Measurements from ENCODE around the gene RSRC2.
"Not testable (repeated sequence)": the region's sequence is repeated elsewhere in the genome, so short reads cannot be mapped to it uniquely, and the experiment has no call there.

The RSRC2 gene

DNA sequence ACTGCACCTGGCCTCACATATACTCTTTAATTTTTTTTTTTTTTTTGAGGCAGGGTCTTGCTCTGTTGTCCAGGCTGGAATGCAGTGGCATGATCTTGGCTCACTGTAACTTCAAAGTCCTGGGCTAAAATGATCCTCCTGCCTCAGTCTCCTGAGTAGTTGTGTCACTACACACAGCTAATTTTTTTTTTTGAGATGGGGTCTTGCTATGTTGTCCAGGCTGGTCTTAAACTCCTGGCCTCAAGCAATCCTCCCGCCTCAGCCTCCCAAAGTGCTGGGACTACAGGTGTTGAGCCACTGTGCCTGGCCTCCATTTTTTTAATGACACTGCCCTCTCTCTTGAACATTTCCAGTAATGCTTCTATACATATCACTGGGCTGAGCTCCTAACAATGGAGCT is 42.4 kb downstream of the RSRC2 start:
- not testable (repeated sequence) for DNase-seq (ENCODE audit: low spot score)

DNA sequence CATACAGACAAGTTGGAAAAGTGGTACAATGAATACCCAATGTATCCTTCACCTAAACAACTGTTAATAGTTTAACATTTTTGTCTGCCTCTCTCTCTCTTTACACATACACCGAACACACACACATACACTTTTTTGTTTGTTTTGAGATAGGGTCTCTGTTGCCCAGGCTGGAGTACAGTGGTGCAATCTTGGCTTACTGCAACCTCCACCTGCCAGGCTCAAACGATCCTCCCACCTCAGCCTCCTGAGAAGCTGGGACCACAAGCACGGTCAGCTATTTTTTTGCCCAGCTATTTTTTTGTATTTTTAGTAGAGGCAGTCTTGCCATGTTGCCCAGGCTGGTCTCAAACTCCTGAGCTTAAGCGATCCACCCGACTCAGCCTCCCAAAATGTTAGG is 42.8 kb downstream of the RSRC2 start:
- no peak for DNase-seq (ENCODE audit: low spot score)

DNA sequence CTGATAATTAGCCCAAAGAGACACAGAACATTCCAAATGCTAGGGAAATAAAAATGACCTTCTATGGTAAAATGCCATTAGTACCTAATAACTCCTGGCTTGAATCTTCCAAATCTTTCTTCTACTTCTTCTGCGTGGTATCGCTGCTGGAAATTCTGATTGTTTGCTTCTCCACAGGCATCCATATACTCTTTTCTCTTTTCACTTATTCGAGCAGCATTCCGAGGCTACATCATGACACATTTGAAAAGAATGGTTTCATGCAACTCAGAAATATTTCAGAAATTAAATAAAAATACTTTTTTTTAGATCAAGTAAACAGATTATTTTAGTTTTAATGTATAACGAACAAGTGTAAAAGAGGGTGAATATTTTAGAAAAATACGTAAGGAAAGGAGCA is 44.9 kb downstream of the RSRC2 start:
- no peak for DNase-seq (ENCODE audit: low spot score)

DNA sequence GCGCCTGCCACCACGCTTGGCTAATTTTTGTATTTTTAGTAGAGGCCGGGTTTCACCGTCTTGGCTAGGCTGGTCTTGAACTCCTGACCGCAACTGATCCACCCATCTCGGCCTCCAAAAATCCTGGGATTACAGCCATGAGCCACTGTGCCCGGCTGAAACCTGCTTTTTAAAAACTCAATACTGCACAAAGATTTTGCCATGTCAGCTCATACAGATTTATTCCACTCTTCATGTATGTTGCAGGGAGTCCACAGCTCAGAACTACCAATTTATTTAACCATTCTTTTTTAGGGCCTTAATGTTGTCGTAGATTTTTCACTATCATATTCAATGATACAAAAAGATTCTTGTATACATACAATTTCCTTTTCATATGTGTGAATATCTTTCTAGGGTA is 46.0 kb downstream of the RSRC2 start:
- DNase-seq (ENCODE audit: low spot score), result no peak

DNA sequence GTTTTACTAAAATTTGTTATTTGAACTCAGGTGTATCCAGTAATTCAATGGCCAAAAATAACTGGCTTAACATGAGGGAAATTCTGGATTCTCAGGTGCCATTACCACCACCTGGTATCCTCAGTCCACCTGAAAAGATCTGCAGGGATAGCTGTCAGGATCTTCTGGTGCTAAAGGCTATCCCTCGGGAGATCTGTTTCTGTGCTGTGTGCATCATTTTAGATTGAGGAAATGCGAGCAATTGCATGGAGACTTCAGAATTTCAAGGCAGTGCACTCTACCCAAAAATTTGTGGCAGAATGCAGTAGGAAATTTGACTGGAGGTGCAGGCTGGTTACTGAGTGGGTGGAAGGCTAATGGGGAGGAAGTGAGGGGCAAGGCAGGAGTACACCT is 52.4 kb downstream of the RSRC2 start:
- DNase-seq (ENCODE audit: low spot score), result no peak

DNA sequence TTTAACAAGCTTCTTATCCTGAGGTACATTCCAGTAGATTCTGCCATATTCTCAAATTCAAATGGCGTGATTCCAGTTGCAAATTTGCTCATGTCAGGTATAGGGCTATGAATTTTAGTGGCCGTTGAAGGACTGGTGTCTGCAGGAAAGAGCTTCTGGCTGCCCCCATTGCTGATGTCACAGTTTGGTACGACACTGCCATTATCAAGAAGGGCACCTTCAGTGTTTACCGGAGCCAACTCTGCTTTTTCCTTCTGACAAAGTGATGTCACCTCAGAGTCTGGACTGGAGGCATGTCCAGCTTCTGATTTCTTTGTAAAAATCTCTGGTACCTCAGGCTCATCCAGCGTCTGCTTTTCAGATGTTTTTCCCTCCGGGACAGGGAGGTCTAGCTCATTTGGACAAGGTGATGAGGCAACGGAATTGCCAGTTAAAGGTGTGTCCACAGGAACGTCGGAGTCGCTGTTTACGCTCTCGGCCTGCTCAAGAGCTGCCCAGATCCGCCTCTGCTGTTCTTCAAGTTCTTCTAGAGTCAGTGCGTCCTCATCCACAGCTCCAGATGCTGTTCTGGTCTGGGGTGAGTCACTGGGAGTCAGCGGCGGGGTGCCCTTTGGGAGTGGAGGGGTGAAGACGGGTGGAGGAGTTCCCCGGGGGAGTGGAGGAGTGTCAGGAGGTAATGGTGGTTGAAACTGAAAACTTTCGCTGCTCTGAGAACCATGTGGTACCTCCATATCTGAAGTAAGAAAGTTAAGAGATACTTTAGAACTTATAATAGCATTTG is 53.0 kb downstream of the RSRC2 start:
- DNase-seq (ENCODE audit: low spot score), result no peak

DNA sequence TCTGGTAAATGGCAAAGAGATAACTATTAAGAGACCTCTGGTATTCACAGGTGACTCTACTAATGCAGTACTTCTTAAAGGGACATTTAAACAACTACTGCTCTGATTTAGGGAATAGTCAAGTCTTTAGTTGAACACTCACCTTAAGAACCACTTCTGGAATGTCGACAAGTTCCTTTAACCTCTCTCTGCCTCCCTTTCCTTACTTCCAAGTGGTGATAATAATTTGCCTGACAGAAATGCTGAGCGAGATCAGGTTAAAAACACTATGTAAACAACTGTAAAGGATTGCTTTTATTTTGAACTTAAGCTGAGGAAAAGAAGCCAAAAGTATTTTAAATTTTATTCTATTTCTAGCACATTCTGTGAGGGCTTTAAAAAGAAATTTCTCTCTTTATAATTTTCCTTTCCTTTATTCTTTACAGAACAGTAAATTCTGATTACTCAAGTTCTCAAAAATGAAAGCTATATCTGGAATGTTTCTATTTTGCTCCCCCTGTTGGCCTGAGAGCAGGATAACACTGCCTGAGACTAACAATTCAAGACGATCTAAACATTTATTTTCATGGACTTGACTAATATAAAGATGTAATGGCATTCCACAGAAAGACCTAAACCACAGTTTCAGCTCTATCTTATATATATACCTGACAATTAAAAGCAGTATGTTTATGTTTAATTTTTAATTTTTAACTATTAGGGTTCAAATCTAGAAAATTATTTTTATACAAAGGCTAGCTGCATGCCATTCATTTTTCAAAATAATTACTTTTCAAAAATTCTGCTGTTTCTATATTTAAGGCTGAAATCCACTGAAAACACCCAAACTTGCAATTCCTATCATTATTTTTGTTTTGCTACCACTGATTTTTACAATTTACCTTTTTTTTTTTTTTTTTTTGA is 55.2 kb downstream of the RSRC2 start:
- peak; percentile 75 for DNase-seq (ENCODE audit: low spot score)

DNA sequence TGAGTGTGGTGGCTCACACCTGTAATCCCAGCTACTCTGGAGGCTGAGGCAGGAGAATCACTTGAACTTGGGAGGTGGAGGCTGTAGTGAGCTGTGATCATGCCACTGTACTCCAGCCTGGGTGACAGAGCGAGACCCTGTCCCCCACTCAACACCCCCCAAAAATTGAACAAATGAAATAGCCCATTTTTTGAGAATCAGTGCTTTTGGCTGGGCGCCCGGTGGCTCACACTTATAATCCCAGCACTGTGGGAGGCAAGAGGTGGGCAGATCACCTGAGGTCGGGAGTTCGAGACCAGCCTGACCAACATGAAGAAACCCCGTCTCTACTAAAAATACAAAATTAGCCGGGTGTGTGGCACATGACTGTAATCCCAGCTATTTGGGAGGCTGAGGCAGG is 56.2 kb downstream of the RSRC2 start:
- not testable (repeated sequence) for DNase-seq (ENCODE audit: low spot score)

DNA sequence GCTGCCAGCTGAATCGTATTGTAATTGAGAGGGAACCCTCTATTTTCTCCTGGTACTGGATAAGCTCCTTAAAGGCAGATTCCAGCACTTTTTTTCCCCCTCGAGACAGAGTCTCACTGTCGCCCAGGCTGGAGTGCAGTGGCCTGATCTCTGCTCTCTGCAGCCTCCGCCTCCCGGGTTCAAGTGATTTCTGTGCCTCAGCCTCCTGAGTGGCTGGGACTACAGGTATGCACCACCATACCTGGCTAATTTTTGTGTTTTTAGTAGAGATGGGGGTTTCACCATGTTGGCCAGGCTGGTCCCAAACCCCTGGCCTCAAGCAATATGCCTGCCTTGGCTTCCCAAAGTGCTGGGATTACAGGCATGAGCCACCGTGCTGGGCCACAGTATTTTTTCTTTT is 56.9 kb downstream of the RSRC2 start:
- DNase-seq (ENCODE audit: low spot score), result not testable (repeated sequence)

DNA sequence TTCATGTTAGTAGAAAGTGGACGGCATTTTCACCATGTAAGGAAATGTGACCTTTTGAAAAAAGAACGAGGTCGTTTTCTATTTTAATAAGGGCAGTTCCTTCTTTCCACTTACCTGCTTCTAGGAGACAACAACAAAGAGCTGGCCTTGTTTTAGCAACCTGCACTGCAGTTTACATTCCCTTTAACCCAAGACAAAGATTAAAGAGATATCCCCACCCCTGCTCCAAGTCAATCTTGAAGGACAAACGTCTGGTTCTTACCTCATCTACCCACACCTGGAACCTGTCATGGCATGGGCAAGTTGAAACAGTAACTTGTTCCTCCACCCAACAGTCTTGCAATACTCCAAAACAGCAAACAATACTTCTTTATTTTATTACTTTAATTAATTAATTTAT is 58.8 kb downstream of the RSRC2 start:
- DNase-seq (ENCODE audit: low spot score), result no peak

DNA sequence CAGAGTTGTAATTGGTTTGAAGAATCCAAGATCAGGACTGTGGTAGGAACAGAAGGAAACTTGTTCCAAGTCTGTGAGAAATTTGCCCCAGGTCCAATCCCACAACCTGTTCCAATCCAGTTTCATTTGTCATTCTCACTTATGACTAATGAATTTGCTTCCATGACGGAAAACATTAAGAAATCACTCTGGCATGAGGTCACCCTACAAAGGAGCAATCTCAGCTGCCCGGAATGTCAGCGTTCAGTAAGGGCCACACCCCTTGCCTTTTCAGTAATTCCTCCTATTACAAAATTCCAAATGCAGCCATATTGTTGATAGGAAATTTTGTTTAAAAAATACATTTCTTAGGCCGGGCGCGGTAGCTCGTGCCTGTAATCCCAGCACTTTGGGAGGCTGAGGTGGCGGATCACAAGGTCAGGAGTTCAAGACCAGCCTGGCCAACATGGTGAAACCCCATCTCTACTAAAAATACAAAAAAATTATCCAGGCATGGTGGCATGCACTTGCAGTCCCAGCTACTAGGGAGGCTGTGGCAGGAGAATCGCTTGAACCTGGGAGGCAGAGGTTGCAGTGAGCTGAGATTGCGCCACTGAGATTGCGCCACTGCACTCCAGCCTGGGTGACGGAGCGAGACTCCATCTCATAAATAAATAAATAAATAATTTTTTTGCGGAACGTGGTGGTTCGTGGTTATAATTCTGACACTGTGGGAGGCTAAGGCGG is 62.3 kb downstream of the RSRC2 start:
- not testable (repeated sequence) for DNase-seq (ENCODE audit: low spot score)

DNA sequence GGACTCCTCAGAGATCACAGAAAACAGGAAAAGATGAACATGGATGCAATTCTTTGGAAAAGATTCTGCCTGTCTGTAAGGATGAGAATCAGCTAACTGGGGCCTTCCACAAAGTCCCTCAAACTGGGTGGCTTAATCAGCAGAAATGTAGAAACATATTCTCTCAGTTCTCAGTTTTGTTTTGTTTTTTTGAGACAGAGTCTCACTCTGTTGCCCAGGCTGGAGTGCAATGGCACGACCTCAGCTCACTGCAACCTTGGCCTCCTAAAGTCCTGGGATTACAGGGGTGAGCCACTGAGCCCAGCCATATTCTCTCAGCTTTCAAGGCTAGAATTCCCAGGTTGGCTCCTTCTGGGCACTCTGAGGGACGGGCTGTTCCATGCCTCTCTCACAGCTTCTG is 66.1 kb downstream of the RSRC2 start:
- DNase-seq (ENCODE audit: low spot score), result no peak

DNA sequence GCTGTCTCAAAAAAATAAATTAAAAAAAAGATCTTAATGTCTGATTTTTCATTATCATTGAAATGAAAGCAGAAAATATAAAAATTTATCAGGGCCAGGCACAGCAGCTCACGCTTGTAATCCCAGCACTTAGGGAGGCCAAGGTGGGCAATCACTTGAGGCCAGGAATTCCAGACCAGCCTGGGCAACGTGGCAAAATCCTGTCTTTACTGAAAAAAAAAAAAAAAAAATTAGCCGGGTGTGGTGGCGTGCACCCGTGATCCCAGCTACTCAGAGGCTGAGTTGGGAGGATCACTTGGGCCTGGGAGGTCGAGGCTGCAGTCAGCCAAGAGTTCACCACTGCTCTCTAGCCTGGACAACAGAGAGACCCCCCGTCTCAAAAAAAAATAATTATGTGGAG is 66.7 kb downstream of the RSRC2 start:
- DNase-seq (ENCODE audit: low spot score), result no peak

DNA sequence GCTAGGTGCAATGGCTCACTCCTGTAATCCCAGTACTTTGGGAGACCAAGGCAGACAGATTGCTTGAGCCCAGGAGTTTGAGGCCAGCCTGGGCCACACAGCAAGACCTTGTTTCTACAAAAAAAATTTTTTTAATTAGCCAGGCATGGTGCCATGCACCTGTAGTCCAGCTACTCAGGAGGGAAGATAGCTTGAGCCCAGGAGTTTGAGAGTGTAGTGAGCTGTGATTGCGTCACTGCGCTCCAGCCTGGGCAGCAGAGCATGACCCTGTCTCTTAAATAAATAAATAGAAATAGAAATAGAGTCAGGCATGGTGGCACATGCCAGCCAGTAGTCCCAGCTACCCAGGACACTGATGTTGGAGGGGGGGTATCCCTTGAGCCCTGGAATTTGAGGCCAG is 67.5 kb downstream of the RSRC2 start:
- DNase-seq (ENCODE audit: low spot score), result no peak

DNA sequence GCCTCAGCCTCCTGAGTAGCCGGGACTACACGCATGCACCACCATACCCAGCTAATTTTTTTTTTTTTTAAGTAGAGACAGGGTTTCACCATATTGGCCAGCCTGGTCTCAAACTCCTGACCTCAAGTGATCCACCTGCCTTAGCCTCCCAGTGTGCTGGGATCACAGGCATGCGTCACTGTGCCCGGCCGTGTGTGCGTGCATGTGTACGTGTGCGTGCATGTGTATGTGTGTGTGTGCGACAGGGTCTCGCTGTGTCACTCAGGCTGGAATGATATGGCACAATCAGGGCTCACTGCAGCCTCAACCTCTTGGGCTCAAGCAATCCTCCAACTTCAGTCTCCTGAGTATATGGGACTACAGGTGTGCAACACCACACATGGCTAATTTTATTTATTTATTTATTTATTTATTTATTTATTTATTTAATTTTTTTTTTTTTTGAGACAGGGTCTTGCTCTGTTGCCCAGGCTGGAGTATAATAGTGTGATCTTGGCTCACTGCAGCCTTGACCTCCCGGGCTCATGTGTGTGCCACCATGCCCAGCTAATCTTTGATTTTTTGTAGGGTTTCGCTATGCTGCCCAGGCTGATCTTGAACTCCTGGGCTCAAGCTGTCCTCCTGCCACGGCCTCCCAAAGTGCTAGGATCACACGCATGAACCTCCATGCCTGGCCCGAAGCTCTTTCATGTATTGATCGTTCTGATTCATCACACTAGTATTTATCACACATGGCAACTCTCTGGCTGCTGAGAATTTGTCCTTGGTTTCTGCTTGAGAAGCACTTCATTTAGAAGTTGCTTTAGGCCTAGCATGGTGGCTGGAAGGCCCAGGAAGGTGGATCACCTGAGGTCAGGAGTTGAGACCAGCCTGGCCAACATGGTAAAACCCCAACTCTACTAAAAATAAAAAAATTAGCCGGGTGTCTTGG is 68.4 kb downstream of the RSRC2 start:
- DNase-seq (ENCODE audit: low spot score), result no peak

DNA sequence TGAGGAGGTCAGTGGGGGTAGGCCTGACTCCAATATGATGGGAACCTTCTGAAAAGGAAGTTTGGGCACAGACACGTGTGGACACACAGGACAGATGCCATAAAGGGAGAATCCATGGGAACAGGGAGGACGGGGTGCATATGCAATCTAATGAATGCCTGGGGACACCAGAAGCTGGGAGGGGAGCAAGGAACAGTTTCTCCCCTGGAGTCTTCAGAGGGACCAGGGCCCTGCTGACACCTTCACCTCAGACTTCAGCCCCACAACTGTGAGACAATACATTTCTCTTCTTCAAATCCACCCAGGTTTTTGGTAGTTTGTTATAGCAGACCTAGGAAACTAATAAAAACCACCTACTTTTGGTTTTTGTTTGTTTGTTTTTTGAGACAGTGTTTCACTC is 69.1 kb downstream of the RSRC2 start:
- DNase-seq (ENCODE audit: low spot score), result no peak

DNA sequence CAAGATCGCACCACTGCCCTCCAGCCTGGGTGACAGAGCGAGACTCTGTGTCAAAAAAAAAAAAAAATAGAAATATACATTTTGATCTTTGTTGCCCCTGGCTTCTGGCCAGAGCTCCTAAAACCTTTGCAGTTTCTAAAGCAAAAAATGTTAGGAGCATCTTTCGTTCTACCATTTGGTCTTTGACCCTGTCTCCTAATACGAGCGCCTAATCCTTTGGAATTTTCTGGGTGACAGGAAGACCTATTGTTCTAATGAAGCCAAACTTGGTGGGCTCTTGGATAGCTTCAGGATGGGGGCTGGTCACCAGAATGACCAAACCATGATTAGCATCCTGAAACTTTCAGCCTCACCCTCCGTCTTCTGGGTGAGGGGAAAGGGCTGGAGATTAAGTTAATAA is 72.0 kb downstream of the RSRC2 start:
- no peak for DNase-seq (ENCODE audit: low spot score)

DNA sequence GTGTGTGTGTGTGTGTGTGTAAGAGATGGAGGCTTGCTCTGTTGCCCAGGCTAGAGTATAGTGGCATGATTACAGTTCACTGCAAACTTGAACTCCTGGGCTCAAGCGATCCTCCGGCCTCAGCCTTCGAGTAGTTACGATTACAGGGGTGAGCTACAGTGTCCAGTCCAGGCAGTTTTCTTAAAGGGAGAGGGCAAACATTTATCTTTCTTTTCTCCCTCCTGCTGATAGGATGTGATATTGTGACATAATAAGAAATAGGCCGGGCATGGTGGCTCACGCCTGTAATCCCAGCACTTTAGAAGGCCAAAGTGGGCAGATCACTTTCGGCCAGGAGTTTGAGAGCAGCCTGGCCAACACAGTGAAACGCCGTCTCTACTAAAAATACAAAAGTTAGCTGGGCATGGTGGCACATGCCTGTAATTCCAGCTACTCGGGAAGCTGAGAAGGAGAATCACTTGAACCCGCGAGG is 72.5 kb downstream of the RSRC2 start:
- DNase-seq (ENCODE audit: low spot score), result no peak

Data from CD4-positive, alpha-beta T cell treated with Interleukin-2 at 100 ng/mL for 4 hours (primary cell).